ENCODE data around the gene BTRC. TPM values are rescaled to one million over a fixed set of nuclear protein-coding genes. Genes with fewer than 3 reads are reported as not detected.

BTRC gene
- total and polyA plus RNA-seq, 12 donors, result 9.5 to 49.9 (median 34.2) TPM

- Histone ChIP-seq H3K36me3 (no peaks in the 10 kb centered on the region), H3K4me1 (peaks cover 8 to 30% (median 21%) of the 10 kb centered on the region in 9 donors), H3K27me3 (peaks cover 7 to 53% (median 47%) of the 10 kb centered on the region in 7 donors), H3K9me3 (peaks cover 0 to 14% (median 11%) of the 10 kb centered on the region in 11 donors), H3K27ac (peak overlapping the region in 1 of 10 donors; percentile 51), H3K4me3 (peak overlapping the region; percentile 41 to 79 (median 56))
- ATAC-seq, result peak; percentile 72 to 93 (median 90)
- peak; percentile 61 to 85 for DNase-seq
- peak; percentile 90 to 97 (median 94) for TF ChIP-seq CTCF (IDR thresholded peaks at IDR 0.05)
- intact Hi-C loops (cut with DNase I), result loop anchor here (1.0 to 10.0 kb wide), 13 partner anchors 38 to 408 kb away; no protein-coding TSS in a partner anchor
- 2 to 3% methylated on average over 56 of the region's 56 CpGs for WGBS, 2 donors
Measured at GRCh38 chr10:101569622-101570427, 215.9 kb downstream of the BTRC start.

- peaks cover 7 to 45% (median 39%) of the 10 kb centered on the region in 7 donors for H3K27me3 ChIP-seq
- peak; percentile 3 to 30 (median 19) for ATAC-seq
Measured at GRCh38 chr10:101570428-101571270, 216.7 kb downstream of the BTRC start.

GRCh38 chr10:101571271-101571925, 217.4 kb downstream of the BTRC start:
- Histone ChIP-seq H3K27ac (no peak overlapping the region), H3K36me3 (peaks cover 0 to under 1% (median 0%) of the 10 kb centered on the region in 9 donors), H3K4me1 (peaks cover 8 to 25% (median 19%) of the 10 kb centered on the region in 9 donors), H3K27me3 (peaks cover 7 to 37% (median 31%) of the 10 kb centered on the region in 7 donors), H3K4me3 (no peak overlapping the region), H3K9me3 (peaks cover 0 to 14% (median 11%) of the 10 kb centered on the region in 11 donors)
- intact Hi-C loops (cut with DNase I), result loop anchor here in 6 of 10 donors (2.0 to 10.0 kb wide), 6 partner anchors 39 to 409 kb away; no protein-coding TSS in a partner anchor
- DNase-seq, result no peak
- ATAC-seq, result no peak
- TF ChIP-seq CTCF (IDR thresholded peaks at IDR 0.05), result no peak
- WGBS, 2 donors, result 65 to 77% methylated on average over 8 of the region's 8 CpGs

More at GRCh38 chr10:101570428-101571270, 216.7 kb downstream of the BTRC start:
- intact Hi-C loops (cut with DNase I), result loop anchor here in 7 of 10 donors (1.0 to 10.0 kb wide), 7 partner anchors 38 to 408 kb away; no protein-coding TSS in a partner anchor
- no peak for DNase-seq
- H3K36me3 ChIP-seq, result no peaks in the 10 kb centered on the region
- peak overlapping the region; percentile 41 to 79 (median 56) for H3K4me3 ChIP-seq
- 8% methylated on average over 37 of the region's 37 CpGs for WGBS, 2 donors
- H3K4me1 ChIP-seq, result peaks cover 8 to 30% (median 21%) of the 10 kb centered on the region in 9 donors
- peaks cover 0 to 14% (median 11%) of the 10 kb centered on the region in 11 donors for H3K9me3 ChIP-seq
- H3K27ac ChIP-seq, result peak overlapping the region in 1 of 10 donors; percentile 51
- TF ChIP-seq CTCF (IDR thresholded peaks at IDR 0.05), result peak in 5 of 9 donors; percentile 1 to 21 (median 5)
